Measurements from ENCODE around the gene SIGLEC12.
"Not testable (repeated sequence)": the region's sequence is repeated elsewhere in the genome, so short reads cannot be mapped to it uniquely, and the experiment has no call there.

Gene SIGLEC12

GRCh38 chr19:51480590-51480989 lies 21.0 kb downstream of the SIGLEC12 start:
- no peak for DNase-seq (ENCODE audit: low read depth)

GRCh38 chr19:51479531-51480331 lies 21.9 kb downstream of the SIGLEC12 start:
- DNase-seq (ENCODE audit: low read depth): no peak

- DNase-seq (ENCODE audit: low read depth): no peak
Measured at GRCh38 chr19:51478381-51479234, 23.0 kb downstream of the SIGLEC12 start, which contains the start of gene CEACAM18. TSS of gene CEACAM18 (plus strand) at chr19:51478539.

GRCh38 chr19:51477344-51477743 lies 24.3 kb downstream of the SIGLEC12 start:
- no peak for DNase-seq (ENCODE audit: low read depth)

GRCh38 chr19:51476164-51476563 lies 25.4 kb downstream of the SIGLEC12 start:
- DNase-seq (ENCODE audit: low read depth): no peak

GRCh38 chr19:51473009-51473707 lies 28.4 kb downstream of the SIGLEC12 start:
- peak; percentile 65 for DNase-seq (ENCODE audit: low read depth)

- no peak for DNase-seq (ENCODE audit: low read depth)
Measured at GRCh38 chr19:51472607-51473006, 29.0 kb downstream of the SIGLEC12 start.

GRCh38 chr19:51471527-51471926 lies 30.1 kb downstream of the SIGLEC12 start:
- no peak for DNase-seq (ENCODE audit: low read depth)

GRCh38 chr19:51470966-51471365 lies 30.6 kb downstream of the SIGLEC12 start:
- no peak for DNase-seq (ENCODE audit: low read depth)

- DNase-seq (ENCODE audit: low read depth): no peak
Measured at GRCh38 chr19:51469629-51470028, 32.0 kb downstream of the SIGLEC12 start.

GRCh38 chr19:51469162-51469561 lies 32.4 kb downstream of the SIGLEC12 start:
- DNase-seq (ENCODE audit: low read depth): no peak

GRCh38 chr19:51468545-51468920 lies 33.1 kb downstream of the SIGLEC12 start:
- no peak for DNase-seq (ENCODE audit: low read depth)

GRCh38 chr19:51467864-51468544 lies 33.6 kb downstream of the SIGLEC12 start:
- no peak for DNase-seq (ENCODE audit: low read depth)

GRCh38 chr19:51466723-51467122 lies 34.9 kb downstream of the SIGLEC12 start:
- DNase-seq (ENCODE audit: low read depth): no peak

GRCh38 chr19:51463976-51464581 lies 37.5 kb downstream of the SIGLEC12 start:
- not testable (repeated sequence) for DNase-seq (ENCODE audit: low read depth)

- no peak for DNase-seq (ENCODE audit: low read depth)
Measured at GRCh38 chr19:51462681-51463080, 38.9 kb downstream of the SIGLEC12 start.

- no peak for DNase-seq (ENCODE audit: low read depth)
Measured at GRCh38 chr19:51462276-51462675, 39.3 kb downstream of the SIGLEC12 start.

GRCh38 chr19:51461723-51462161 lies 39.9 kb downstream of the SIGLEC12 start:
- no peak for DNase-seq (ENCODE audit: low read depth)

GRCh38 chr19:51460164-51460992 lies 41.2 kb downstream of the SIGLEC12 start:
- DNase-seq (ENCODE audit: low read depth): no peak

GRCh38 chr19:51458899-51459505 lies 42.6 kb downstream of the SIGLEC12 start:
- DNase-seq (ENCODE audit: low read depth): no peak

Measured in stimulated activated CD8-positive, alpha-beta memory T cell treated with anti-CD3 and anti-CD28 coated beads, Interleukin-12 subunit alpha, Interleukin-12 subunit beta, amount 100 ng/mL, for 4 hours (primary cell).